ENCODE data around the gene OR4C5. TPM values are rescaled to one million over a fixed set of nuclear protein-coding genes. Genes with fewer than 3 reads are reported as not detected.
A peak's percentile ranks its signal among the peaks of the same experiment; 100 is the strongest.
"Not testable (repeated sequence)": the region's sequence is repeated elsewhere in the genome, so short reads cannot be mapped to it uniquely, and the experiment has no call there.

OR4C5 gene
- not detected for polyA plus RNA-seq (2013, experiment 1 of 2)
- polyA plus RNA-seq (2013, experiment 2 of 2) = not detected

DNA sequence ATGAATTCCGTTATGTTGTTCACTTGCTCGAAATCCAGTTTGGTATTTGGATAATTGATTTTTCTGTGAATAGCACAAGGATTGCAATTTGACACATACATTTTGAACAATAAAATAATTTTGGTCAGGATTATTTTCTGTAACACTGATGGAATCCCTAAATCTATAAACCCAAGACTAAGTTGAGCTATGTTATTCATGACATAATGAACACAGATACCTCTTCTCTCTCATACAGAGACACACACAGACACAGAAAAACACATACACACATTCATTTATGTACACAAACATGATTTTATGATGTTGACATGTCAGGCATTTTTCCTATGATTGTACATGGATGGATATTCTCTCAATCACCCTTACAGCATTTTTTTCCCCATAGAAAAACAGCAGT is at the start of gene OR4C5:
Gene OR4C5 (minus strand): TSS at position 101 of the 400 bp plus-strand sequence. CDS start 0 bp downstream, at position 101.
- H3K4me1 ChIP-seq (ENCODE audit: control insufficient read depth, low read depth, low read length) = no peaks in the 10 kb centered on the region
- no peak within 1 kb of the TSS for H2AK5ac ChIP-seq (ENCODE audit: low read length)
- H3K23ac ChIP-seq (ENCODE audit: low read length) = no peak within 1 kb of the TSS
- no peaks in the 10 kb centered on the region for H3K36me3 ChIP-seq (ENCODE audit: control insufficient read depth, insufficient read depth, low read length)
- H2BK120ac ChIP-seq (ENCODE audit: low read depth, low read length) = no peak within 1 kb of the TSS
- no peak within 1 kb of the TSS for H2BK5ac ChIP-seq (ENCODE audit: low read length)
- H2BK15ac ChIP-seq (replicated peaks; ENCODE audit: low read depth) = no peak within 1 kb of the TSS
- H3K18ac ChIP-seq (ENCODE audit: low read length) = no peak within 1 kb of the TSS
- H4K5ac ChIP-seq (ENCODE audit: low read length) = no peak within 1 kb of the TSS
- no peak within 1 kb of the TSS for H4K8ac ChIP-seq (ENCODE audit: low read depth, low read length)
- no peaks in the 10 kb centered on the region for H3K79me1 ChIP-seq (ENCODE audit: low read length)
- H3K27ac ChIP-seq (ENCODE audit: low read depth, low read length) = no peak within 1 kb of the TSS
- H3K9ac ChIP-seq (ENCODE audit: low read length) = no peak within 1 kb of the TSS
- no peaks in the 10 kb centered on the region for H3K27me3 ChIP-seq (ENCODE audit: insufficient read depth, low read length, poor library complexity)
- H3K4me2 ChIP-seq (ENCODE audit: low read length) = no peak within 1 kb of the TSS
- no peak within 1 kb of the TSS for H3K4ac ChIP-seq (ENCODE audit: low read depth, low read length)
- no CpG with 5 or more reads among the region's 2 CpGs for WGBS (ENCODE audit: extremely low coverage, insufficient coverage, low lambda C conversion rate)
- no peak within 1 kb of the TSS for H3K56ac ChIP-seq (ENCODE audit: low read length)
- no peak for DNase-seq
- no peak within 1 kb of the TSS for H3K4me3 ChIP-seq (ENCODE audit: low read length)
- H3K79me2 ChIP-seq (ENCODE audit: control insufficient read depth, insufficient read depth, low read length) = no peaks in the 10 kb centered on the region

DNA sequence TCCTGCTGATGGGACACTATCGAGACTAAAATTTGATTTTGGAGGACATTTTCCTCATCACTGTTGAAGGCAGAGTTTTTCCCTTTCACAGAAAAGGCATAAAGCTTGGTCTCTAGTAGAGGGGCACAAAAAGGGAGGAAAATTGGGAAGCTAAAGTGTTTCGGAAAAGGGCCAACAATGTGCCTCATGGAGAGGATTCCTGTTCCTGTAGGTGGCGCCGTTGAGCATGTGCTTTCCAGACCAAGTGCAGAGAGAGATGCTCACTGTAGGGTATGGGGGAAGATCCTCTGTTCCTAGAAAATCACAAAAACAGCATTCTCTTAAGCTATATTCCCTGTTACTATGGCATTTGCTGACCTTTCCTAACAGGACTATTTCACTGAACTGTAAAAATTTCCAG is 18.4 kb upstream of the OR4C5 start:
- no peak overlapping the region for H4K5ac ChIP-seq (ENCODE audit: low read length)
- no peak overlapping the region for H3K4me3 ChIP-seq (ENCODE audit: low read length)
- H3K36me3 ChIP-seq (ENCODE audit: control insufficient read depth, insufficient read depth, low read length) = no peaks in the 10 kb centered on the region
- H2BK15ac ChIP-seq (replicated peaks; ENCODE audit: low read depth) = no peak overlapping the region
- H3K4me1 ChIP-seq (ENCODE audit: control insufficient read depth, low read depth, low read length) = no peaks in the 10 kb centered on the region
- H3K4ac ChIP-seq (ENCODE audit: low read depth, low read length) = no peak overlapping the region
- H2BK120ac ChIP-seq (ENCODE audit: low read depth, low read length) = no peak overlapping the region
- H3K79me1 ChIP-seq (ENCODE audit: low read length) = no peaks in the 10 kb centered on the region
- peak; percentile 3 for DNase-seq
- H3K23ac ChIP-seq (ENCODE audit: low read length) = no peak overlapping the region
- H3K27ac ChIP-seq (ENCODE audit: low read depth, low read length) = no peak overlapping the region
- H3K27me3 ChIP-seq (ENCODE audit: insufficient read depth, low read length, poor library complexity) = no peaks in the 10 kb centered on the region
- H3K9ac ChIP-seq (ENCODE audit: low read length) = no peak overlapping the region
- no peak overlapping the region for H4K8ac ChIP-seq (ENCODE audit: low read depth, low read length)
- H2BK5ac ChIP-seq (ENCODE audit: low read length) = no peak overlapping the region
- H3K56ac ChIP-seq (ENCODE audit: low read length) = no peak overlapping the region
- WGBS (ENCODE audit: extremely low coverage, insufficient coverage, low lambda C conversion rate) = no CpG with 5 or more reads among the region's 4 CpGs
- no peak overlapping the region for H3K18ac ChIP-seq (ENCODE audit: low read length)
- no peaks in the 10 kb centered on the region for H3K79me2 ChIP-seq (ENCODE audit: control insufficient read depth, insufficient read depth, low read length)
- H2AK5ac ChIP-seq (ENCODE audit: low read length) = no peak overlapping the region
- H3K4me2 ChIP-seq (ENCODE audit: low read length) = no peak overlapping the region

- not testable (repeated sequence) for H3K9ac ChIP-seq (ENCODE audit: low read length); H2BK5ac ChIP-seq (ENCODE audit: low read length); DNase-seq; H3K23ac ChIP-seq (ENCODE audit: low read length); H2BK15ac ChIP-seq (replicated peaks; ENCODE audit: low read depth); H3K4ac ChIP-seq (ENCODE audit: low read depth, low read length); H3K27me3 ChIP-seq (ENCODE audit: insufficient read depth, low read length, poor library complexity); H4K8ac ChIP-seq (ENCODE audit: low read depth, low read length); H3K4me1 ChIP-seq (ENCODE audit: control insufficient read depth, low read depth, low read length); H3K27ac ChIP-seq (ENCODE audit: low read depth, low read length); H3K79me1 ChIP-seq (ENCODE audit: low read length); H3K4me2 ChIP-seq (ENCODE audit: low read length); H2AK5ac ChIP-seq (ENCODE audit: low read length); H3K56ac ChIP-seq (ENCODE audit: low read length); H3K36me3 ChIP-seq (ENCODE audit: control insufficient read depth, insufficient read depth, low read length); H4K5ac ChIP-seq (ENCODE audit: low read length); H2BK120ac ChIP-seq (ENCODE audit: low read depth, low read length); H3K79me2 ChIP-seq (ENCODE audit: control insufficient read depth, insufficient read depth, low read length); H3K4me3 ChIP-seq (ENCODE audit: low read length); H3K18ac ChIP-seq (ENCODE audit: low read length)
- no CpG with 5 or more reads among the region's 2 CpGs for WGBS (ENCODE audit: extremely low coverage, insufficient coverage, low lambda C conversion rate)
Measured at GRCh38 chr11:48384151-48384550, 17.9 kb upstream of the OR4C5 start.

DNA sequence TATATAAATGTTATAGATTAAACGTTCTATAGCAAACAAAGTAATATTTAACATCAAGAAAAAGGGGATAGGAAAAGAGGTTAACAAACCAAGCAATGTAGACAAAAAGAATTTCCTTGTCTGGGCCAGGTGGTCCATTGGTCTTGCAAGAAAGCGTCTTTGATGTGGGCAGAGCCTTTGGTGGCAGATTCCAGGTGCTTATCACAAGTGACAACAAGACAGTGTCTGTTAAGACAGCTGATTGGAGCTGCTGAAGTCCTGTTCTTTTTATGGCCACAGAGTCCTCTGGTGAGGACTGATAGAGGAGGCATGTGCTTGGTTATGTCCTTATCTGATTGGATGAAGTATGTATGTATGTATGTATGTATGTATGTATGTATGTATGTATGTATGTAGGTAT is 5.0 kb downstream of the OR4C5 start:
- WGBS (ENCODE audit: extremely low coverage, insufficient coverage, low lambda C conversion rate) = no CpG with 5 or more reads among the region's 2 CpGs
- not testable (repeated sequence) for H3K56ac ChIP-seq (ENCODE audit: low read length); H2BK15ac ChIP-seq (replicated peaks; ENCODE audit: low read depth); H3K4me1 ChIP-seq (ENCODE audit: control insufficient read depth, low read depth, low read length); H4K5ac ChIP-seq (ENCODE audit: low read length); H4K8ac ChIP-seq (ENCODE audit: low read depth, low read length); H2BK120ac ChIP-seq (ENCODE audit: low read depth, low read length); H2BK5ac ChIP-seq (ENCODE audit: low read length); H3K36me3 ChIP-seq (ENCODE audit: control insufficient read depth, insufficient read depth, low read length); H3K27ac ChIP-seq (ENCODE audit: low read depth, low read length); H2AK5ac ChIP-seq (ENCODE audit: low read length); H3K4me2 ChIP-seq (ENCODE audit: low read length); H3K9ac ChIP-seq (ENCODE audit: low read length); H3K18ac ChIP-seq (ENCODE audit: low read length); H3K4ac ChIP-seq (ENCODE audit: low read depth, low read length); H3K4me3 ChIP-seq (ENCODE audit: low read length); H3K79me2 ChIP-seq (ENCODE audit: control insufficient read depth, insufficient read depth, low read length); H3K27me3 ChIP-seq (ENCODE audit: insufficient read depth, low read length, poor library complexity); H3K79me1 ChIP-seq (ENCODE audit: low read length); DNase-seq; H3K23ac ChIP-seq (ENCODE audit: low read length)

DNA sequence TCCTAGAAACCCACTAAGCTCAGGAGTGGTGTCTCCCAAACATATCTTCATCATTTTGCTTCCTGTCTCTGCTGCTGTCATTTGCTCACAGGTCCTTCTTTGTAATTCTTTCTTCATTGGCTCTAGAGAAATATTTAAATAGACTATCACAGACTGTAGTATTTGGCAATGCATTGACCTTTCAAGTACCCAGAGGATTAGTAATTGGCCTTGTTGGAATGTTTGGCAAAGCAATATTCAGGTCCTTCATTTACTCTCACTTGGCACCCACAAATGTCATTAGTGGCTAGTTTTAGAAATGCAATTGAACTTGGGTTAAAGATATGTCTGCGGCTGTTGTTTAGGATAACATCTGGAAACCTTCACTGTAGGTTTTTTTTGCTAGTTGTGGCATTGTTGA is 11.6 kb downstream of the OR4C5 start:
- Histone ChIP-seq H3K79me2 (ENCODE audit: control insufficient read depth, insufficient read depth, low read length) (no peaks in the 10 kb centered on the region), H2AK5ac (ENCODE audit: low read length) (no peak overlapping the region), H3K4me2 (ENCODE audit: low read length) (no peak overlapping the region), H3K4me1 (ENCODE audit: control insufficient read depth, low read depth, low read length) (no peaks in the 10 kb centered on the region), H3K56ac (ENCODE audit: low read length) (no peak overlapping the region), H3K36me3 (ENCODE audit: control insufficient read depth, insufficient read depth, low read length) (no peaks in the 10 kb centered on the region), H3K27ac (ENCODE audit: low read depth, low read length) (no peak overlapping the region), H2BK120ac (ENCODE audit: low read depth, low read length) (no peak overlapping the region), H2BK15ac (replicated peaks; ENCODE audit: low read depth) (no peak overlapping the region), H3K9ac (ENCODE audit: low read length) (no peak overlapping the region), H3K79me1 (ENCODE audit: low read length) (no peaks in the 10 kb centered on the region), H3K4me3 (ENCODE audit: low read length) (no peak overlapping the region), H3K18ac (ENCODE audit: low read length) (no peak overlapping the region), H2BK5ac (ENCODE audit: low read length) (no peak overlapping the region), H3K4ac (ENCODE audit: low read depth, low read length) (no peak overlapping the region), H4K5ac (ENCODE audit: low read length) (no peak overlapping the region), H3K27me3 (ENCODE audit: insufficient read depth, low read length, poor library complexity) (no peaks in the 10 kb centered on the region), H4K8ac (ENCODE audit: low read depth, low read length) (no peak overlapping the region), H3K23ac (ENCODE audit: low read length) (no peak overlapping the region)
- no CpG with 5 or more reads among the region's 1 CpG for whole genome bisulfite sequencing (ENCODE audit: extremely low coverage, insufficient coverage, low lambda C conversion rate)
- no peak for DNase-seq

DNA sequence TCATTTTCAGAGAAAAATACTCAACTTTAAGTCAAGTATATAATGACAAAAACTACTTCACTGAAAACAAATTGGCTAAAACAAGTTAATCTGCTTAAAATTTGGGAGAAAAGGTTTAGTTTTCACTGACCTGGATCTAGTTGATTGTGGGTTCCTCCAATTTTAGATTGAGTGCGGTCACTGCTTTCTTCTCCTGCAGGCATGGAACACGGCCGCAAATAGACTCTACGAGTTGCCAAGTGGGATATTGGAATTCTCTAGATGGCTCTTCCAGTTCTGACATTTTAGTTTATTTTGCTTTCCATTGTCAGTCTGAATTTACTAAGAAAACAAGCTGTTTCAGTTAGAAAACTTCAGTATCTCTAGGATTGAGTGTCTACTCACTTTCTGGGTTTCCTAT is 12.3 kb downstream of the OR4C5 start:
- H3K27me3 ChIP-seq (ENCODE audit: insufficient read depth, low read length, poor library complexity) = no peaks in the 10 kb centered on the region
- no peak for DNase-seq
- no peaks in the 10 kb centered on the region for H3K36me3 ChIP-seq (ENCODE audit: control insufficient read depth, insufficient read depth, low read length)
- no peak overlapping the region for H2BK15ac ChIP-seq (replicated peaks; ENCODE audit: low read depth)
- no peaks in the 10 kb centered on the region for H3K79me2 ChIP-seq (ENCODE audit: control insufficient read depth, insufficient read depth, low read length)
- no peak overlapping the region for H3K4me3 ChIP-seq (ENCODE audit: low read length)
- no peak overlapping the region for H3K23ac ChIP-seq (ENCODE audit: low read length)
- WGBS (ENCODE audit: extremely low coverage, insufficient coverage, low lambda C conversion rate) = no CpG with 5 or more reads among the region's 4 CpGs
- no peak overlapping the region for H3K27ac ChIP-seq (ENCODE audit: low read depth, low read length)
- H3K9ac ChIP-seq (ENCODE audit: low read length) = no peak overlapping the region
- no peak overlapping the region for H4K8ac ChIP-seq (ENCODE audit: low read depth, low read length)
- H2BK5ac ChIP-seq (ENCODE audit: low read length) = no peak overlapping the region
- no peak overlapping the region for H3K4me2 ChIP-seq (ENCODE audit: low read length)
- no peak overlapping the region for H4K5ac ChIP-seq (ENCODE audit: low read length)
- H3K4ac ChIP-seq (ENCODE audit: low read depth, low read length) = no peak overlapping the region
- no peak overlapping the region for H2BK120ac ChIP-seq (ENCODE audit: low read depth, low read length)
- H3K18ac ChIP-seq (ENCODE audit: low read length) = no peak overlapping the region
- H3K4me1 ChIP-seq (ENCODE audit: control insufficient read depth, low read depth, low read length) = no peaks in the 10 kb centered on the region
- H3K56ac ChIP-seq (ENCODE audit: low read length) = no peak overlapping the region
- H2AK5ac ChIP-seq (ENCODE audit: low read length) = no peak overlapping the region
- no peaks in the 10 kb centered on the region for H3K79me1 ChIP-seq (ENCODE audit: low read length)

Measured in mesendoderm (in vitro differentiated cells).